Measurements from ENCODE around the gene GZMH. TPM values are rescaled to one million over a fixed set of nuclear protein-coding genes. Genes with fewer than 3 reads are reported as not detected.

The GZMH gene
- total RNA-seq, 1 experiment from 2014 or later: not detected

DNA sequence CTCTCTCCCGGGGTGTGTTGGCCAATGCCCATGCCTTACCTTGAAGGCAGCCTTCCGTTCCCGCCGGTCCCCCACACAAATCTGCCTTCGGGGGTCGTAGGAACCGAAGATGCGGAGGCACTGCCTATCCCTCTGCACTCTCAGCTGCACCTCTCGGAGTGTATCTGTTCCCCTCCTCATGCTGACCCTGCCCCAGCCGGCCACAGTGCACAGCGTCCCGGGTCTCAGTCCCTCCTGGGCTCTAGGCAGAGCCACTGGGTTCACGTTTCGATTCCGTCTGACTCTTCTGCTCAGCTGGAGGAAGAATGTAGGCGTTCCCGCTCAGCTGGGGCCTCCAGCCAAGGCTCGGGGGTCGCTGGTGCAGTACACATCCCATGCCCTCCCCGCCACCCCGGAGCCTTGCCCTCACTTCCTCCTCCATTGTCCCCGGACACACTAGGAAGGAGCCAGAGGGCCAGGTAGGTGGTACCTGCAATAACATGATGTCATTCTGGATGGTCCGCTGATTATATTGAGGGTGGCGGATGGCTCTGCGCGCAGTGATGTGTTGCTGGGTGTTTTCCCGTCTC lies 35.2 kb downstream of the GZMH start:
- H3K27ac Mint-ChIP-seq: no peak overlapping the region
- H3K4me1 Mint-ChIP-seq: peaks cover 10% of the 10 kb centered on the region; the same call in 1 of the 2 replicates
- DNase-seq (ENCODE audit: low spot score) (no peak), ATAC-seq (peak; percentile 66)
- H3K36me3 Mint-ChIP-seq: no peaks in the 10 kb centered on the region
- H3K4me3 Mint-ChIP-seq: no peak overlapping the region
- no peaks in the 10 kb centered on the region for H3K9me3 Mint-ChIP-seq
- ChIA-PET CTCF (interaction anchor here (2.3 kb wide), 1 partner anchor 31 kb away, joined by 6 read pairs; no protein-coding TSS in a partner anchor), POLR2A (no interaction called here)
- H3K27me3 Mint-ChIP-seq (ENCODE audit: low read depth): no peaks in the 10 kb centered on the region; the same call in 1 of the 2 replicates
- TF ChIP-seq, protein P1, sequence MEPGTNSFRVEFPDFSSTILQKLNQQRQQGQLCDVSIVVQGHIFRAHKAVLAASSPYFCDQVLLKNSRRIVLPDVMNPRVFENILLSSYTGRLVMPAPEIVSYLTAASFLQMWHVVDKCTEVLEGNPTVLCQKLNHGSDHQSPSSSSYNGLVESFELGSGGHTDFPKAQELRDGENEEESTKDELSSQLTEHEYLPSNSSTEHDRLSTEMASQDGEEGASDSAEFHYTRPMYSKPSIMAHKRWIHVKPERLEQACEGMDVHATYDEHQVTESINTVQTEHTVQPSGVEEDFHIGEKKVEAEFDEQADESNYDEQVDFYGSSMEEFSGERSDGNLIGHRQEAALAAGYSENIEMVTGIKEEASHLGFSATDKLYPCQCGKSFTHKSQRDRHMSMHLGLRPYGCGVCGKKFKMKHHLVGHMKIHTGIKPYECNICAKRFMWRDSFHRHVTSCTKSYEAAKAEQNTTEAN (CRISPR knock-in tag; IDR thresholded peaks at IDR 0.05): no peak
- no peak for TF ChIP-seq NR1H2 (CRISPR knock-in tag; IDR thresholded peaks at IDR 0.05)
- no peak for TF ChIP-seq CREM (CRISPR knock-in tag; IDR thresholded peaks at IDR 0.05)
- TF ChIP-seq SMAD4 (CRISPR knock-in tag; IDR thresholded peaks at IDR 0.05): no peak
- no peak for TF ChIP-seq FOXJ3 (CRISPR knock-in tag; IDR thresholded peaks at IDR 0.05; ENCODE audit: borderline replicate concordance)
- TF ChIP-seq ESRRA (CRISPR knock-in tag; IDR thresholded peaks at IDR 0.05; ENCODE audit: borderline replicate concordance): no peak
- TF ChIP-seq AR (CRISPR knock-in tag; IDR thresholded peaks at IDR 0.05): no peak
- no peak for TF ChIP-seq FOXP1 (CRISPR knock-in tag; IDR thresholded peaks at IDR 0.05; ENCODE audit: borderline replicate concordance)
- no peak for TF ChIP-seq ELF4 (CRISPR knock-in tag; IDR thresholded peaks at IDR 0.05; ENCODE audit: low read depth)
- no peak for TF ChIP-seq PRRX2 (CRISPR knock-in tag; IDR thresholded peaks at IDR 0.05)
- TF ChIP-seq, protein P2, sequence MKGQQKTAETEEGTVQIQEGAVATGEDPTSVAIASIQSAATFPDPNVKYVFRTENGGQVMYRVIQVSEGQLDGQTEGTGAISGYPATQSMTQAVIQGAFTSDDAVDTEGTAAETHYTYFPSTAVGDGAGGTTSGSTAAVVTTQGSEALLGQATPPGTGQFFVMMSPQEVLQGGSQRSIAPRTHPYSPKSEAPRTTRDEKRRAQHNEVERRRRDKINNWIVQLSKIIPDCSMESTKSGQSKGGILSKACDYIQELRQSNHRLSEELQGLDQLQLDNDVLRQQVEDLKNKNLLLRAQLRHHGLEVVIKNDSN (CRISPR knock-in tag; IDR thresholded peaks at IDR 0.05): no peak

GRCh38 chr14:24566318-24566717 lies 43.2 kb downstream of the GZMH start:
- Mint-ChIP-seq H3K4me1 (no peaks in the 10 kb centered on the region), H3K9me3 (peaks cover 50% of the 10 kb centered on the region), H3K27me3 (ENCODE audit: low read depth) (peaks cover 11% of the 10 kb centered on the region), H3K36me3 (peaks cover 13% of the 10 kb centered on the region), H3K27ac (no peak overlapping the region), H3K4me3 (no peak overlapping the region)
- DNase-seq (ENCODE audit: low spot score) (no peak), ATAC-seq (no peak)
- ChIA-PET CTCF (no interaction called here), POLR2A (no interaction called here)
- TF ChIP-seq, protein P3, sequence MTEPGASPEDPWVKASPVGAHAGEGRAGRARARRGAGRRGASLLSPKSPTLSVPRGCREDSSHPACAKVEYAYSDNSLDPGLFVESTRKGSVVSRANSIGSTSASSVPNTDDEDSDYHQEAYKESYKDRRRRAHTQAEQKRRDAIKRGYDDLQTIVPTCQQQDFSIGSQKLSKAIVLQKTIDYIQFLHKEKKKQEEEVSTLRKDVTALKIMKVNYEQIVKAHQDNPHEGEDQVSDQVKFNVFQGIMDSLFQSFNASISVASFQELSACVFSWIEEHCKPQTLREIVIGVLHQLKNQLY (CRISPR knock-in tag; IDR thresholded peaks at IDR 0.05): no peak
- TF ChIP-seq, protein P4, sequence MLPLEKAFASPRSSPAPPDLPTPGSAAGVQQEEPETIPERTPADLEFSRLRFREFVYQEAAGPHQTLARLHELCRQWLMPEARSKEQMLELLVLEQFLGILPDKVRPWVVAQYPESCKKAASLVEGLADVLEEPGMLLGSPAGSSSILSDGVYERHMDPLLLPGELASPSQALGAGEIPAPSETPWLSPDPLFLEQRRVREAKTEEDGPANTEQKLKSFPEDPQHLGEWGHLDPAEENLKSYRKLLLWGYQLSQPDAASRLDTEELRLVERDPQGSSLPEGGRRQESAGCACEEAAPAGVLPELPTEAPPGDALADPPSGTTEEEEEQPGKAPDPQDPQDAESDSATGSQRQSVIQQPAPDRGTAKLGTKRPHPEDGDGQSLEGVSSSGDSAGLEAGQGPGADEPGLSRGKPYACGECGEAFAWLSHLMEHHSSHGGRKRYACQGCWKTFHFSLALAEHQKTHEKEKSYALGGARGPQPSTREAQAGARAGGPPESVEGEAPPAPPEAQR (CRISPR knock-in tag; IDR thresholded peaks at IDR 0.05): no peak
- TF ChIP-seq IRF2 (CRISPR knock-in tag; IDR thresholded peaks at IDR 0.05; ENCODE audit: borderline replicate concordance, low read depth): no peak
- TF ChIP-seq ZNF396 (CRISPR knock-in tag; IDR thresholded peaks at IDR 0.05; ENCODE audit: borderline replicate concordance): no peak
- TF ChIP-seq ZNF671 (CRISPR knock-in tag; IDR thresholded peaks at IDR 0.05): no peak
- no peak for TF ChIP-seq ARID4B (CRISPR knock-in tag; IDR thresholded peaks at IDR 0.05; ENCODE audit: borderline replicate concordance)
- no peak for TF ChIP-seq CBFB (CRISPR knock-in tag; IDR thresholded peaks at IDR 0.05; ENCODE audit: low read depth)
- TF ChIP-seq GTF2I (CRISPR knock-in tag; conservative IDR thresholded peaks at IDR 0.05): no peak
- no peak for TF ChIP-seq ZNF219 (CRISPR knock-in tag; IDR thresholded peaks at IDR 0.05; ENCODE audit: borderline replicate concordance)
- no peak for TF ChIP-seq TCF7 (CRISPR knock-in tag; IDR thresholded peaks at IDR 0.05; ENCODE audit: low read depth)
- TF ChIP-seq SOX15 (CRISPR knock-in tag; IDR thresholded peaks at IDR 0.05): no peak
- TF ChIP-seq TEAD4 (CRISPR knock-in tag; IDR thresholded peaks at IDR 0.05): no peak
- no peak for TF ChIP-seq ELF4 (CRISPR knock-in tag; IDR thresholded peaks at IDR 0.05; ENCODE audit: low read depth)
- TF ChIP-seq USF2 (CRISPR knock-in tag; IDR thresholded peaks at IDR 0.05): no peak

Data from WTC11 (cell line).